ENCODE measurements around the gene SDC1.

GRCh38 chr2:20177556-20178248 is 47.2 kb downstream of the SDC1 start:
- TF ChIP-seq CTCF (IDR thresholded peaks at IDR 0.05), result peak in 1 of 4 donors; percentile 9
- TF ChIP-seq POLR2A (IDR thresholded peaks at IDR 0.05), result no peak

All from right lobe of liver (tissue), 4 donors.